ENCODE results near the gene ACOX3.

The ACOX3 gene

GRCh38 chr4:8392591-8393190 is 47.8 kb downstream of the ACOX3 start:
- CTCF ChIA-PET = no interaction called here
- peaks cover 0 to 45% of the 10 kb centered on the region in 2 experiments; a peak in 1 of 3 replicates for H3K36me3 ChIP-seq (ENCODE audit: control insufficient read depth in 2 of 2, insufficient read depth in 1 of 2, low read length in 2 of 2)
- TF ChIP-seq ZFP41 (tag by site-specific recombination; IDR thresholded peaks at IDR 0.05; ENCODE audit: borderline replicate concordance) = no peak
- POLR2A ChIA-PET = no interaction called here
- H3K9me3 ChIP-seq (ENCODE audit: control insufficient read depth, insufficient read depth, low read depth, low read length) = no peaks in the 10 kb centered on the region
- no peak overlapping the region for H3K27ac ChIP-seq (ENCODE audit: extremely low read depth, low read depth, low read length)
- no peak overlapping the region for H3K4me3 ChIP-seq (ENCODE audit: low read depth, low read length)
- H3K4me1 ChIP-seq (ENCODE audit: control insufficient read depth, insufficient read depth, low read length) = no peaks in the 10 kb centered on the region

- H3K36me3 ChIP-seq (ENCODE audit: control insufficient read depth in 2 of 2, insufficient read depth in 1 of 2, low read length in 2 of 2) = peaks cover 0 to 42% of the 10 kb centered on the region in 2 experiments; a peak in 1 of 3 replicates
- CTCF ChIA-PET = interaction anchor here (0.6 to 0.7 kb wide), 3 partner anchors 11 to 36 kb away, joined by 3 to 4 read pairs (median 3); no protein-coding TSS in a partner anchor
- H3K9me3 ChIP-seq (ENCODE audit: control insufficient read depth, insufficient read depth, low read depth, low read length) = no peaks in the 10 kb centered on the region
- no peak overlapping the region for H3K27ac ChIP-seq (ENCODE audit: extremely low read depth, low read depth, low read length)
- no peak overlapping the region for H3K4me3 ChIP-seq (ENCODE audit: low read depth, low read length)
- no peaks in the 10 kb centered on the region for H3K4me1 ChIP-seq (ENCODE audit: control insufficient read depth, insufficient read depth, low read length)
- TF ChIP-seq ZNF785 (tag by site-specific recombination; IDR thresholded peaks at IDR 0.05) (no peak), AEBP2 (tag by site-specific recombination; IDR thresholded peaks at IDR 0.05; ENCODE audit: borderline replicate concordance) (no peak), ZNF704 (tag by site-specific recombination; IDR thresholded peaks at IDR 0.05) (no peak), ZNF488 (tag by site-specific recombination; IDR thresholded peaks at IDR 0.05) (no peak), ZNF549 (tag by site-specific recombination; IDR thresholded peaks at IDR 0.05) (no peak), ZBTB17 (tag by site-specific recombination; IDR thresholded peaks at IDR 0.05) (no peak), GLIS1 (tag by site-specific recombination; IDR thresholded peaks at IDR 0.05) (no peak), TRIM28 (IDR thresholded peaks at IDR 0.05; ENCODE audit: borderline replicate concordance, low read length) (no peak), ZNF221 (tag by site-specific recombination; IDR thresholded peaks at IDR 0.05; ENCODE audit: borderline replicate concordance) (no peak), SP3 (tag by site-specific recombination; IDR thresholded peaks at IDR 0.05) (no peak), ZNF16 (tag by site-specific recombination; IDR thresholded peaks at IDR 0.05; ENCODE audit: low read depth) (no peak)
- POLR2A ChIA-PET = no interaction called here
Measured at GRCh38 chr4:8391972-8392371, 48.6 kb downstream of the ACOX3 start.

GRCh38 chr4:8391071-8391470 is 49.5 kb downstream of the ACOX3 start:
- Histone ChIP-seq H3K36me3 (ENCODE audit: control insufficient read depth in 2 of 2, insufficient read depth in 1 of 2, low read length in 2 of 2) (peaks cover 0 to 45% of the 10 kb centered on the region in 2 experiments; a peak in 1 of 3 replicates), H3K4me1 (ENCODE audit: control insufficient read depth, insufficient read depth, low read length) (no peaks in the 10 kb centered on the region), H3K27ac (ENCODE audit: extremely low read depth, low read depth, low read length) (no peak overlapping the region), H3K4me3 (ENCODE audit: low read depth, low read length) (no peak overlapping the region), H3K9me3 (ENCODE audit: control insufficient read depth, insufficient read depth, low read depth, low read length) (no peaks in the 10 kb centered on the region)
- POLR2A ChIA-PET = no interaction called here
- CTCF ChIA-PET = interaction anchor here (0.7 kb wide), 1 partner anchor 12 kb away, joined by 4 read pairs; no protein-coding TSS in a partner anchor
- no peak for TF ChIP-seq ZNF560 (tag by site-specific recombination; IDR thresholded peaks at IDR 0.05; ENCODE audit: borderline replicate concordance)
- no peak for TF ChIP-seq AEBP2 (tag by site-specific recombination; IDR thresholded peaks at IDR 0.05; ENCODE audit: borderline replicate concordance)
- no peak for TF ChIP-seq SP2 (tag by site-specific recombination; IDR thresholded peaks at IDR 0.05)
- TF ChIP-seq ZSCAN23 (tag by site-specific recombination; IDR thresholded peaks at IDR 0.05) = no peak
- TF ChIP-seq ZNF335 (tag by site-specific recombination; conservative IDR thresholded peaks at IDR 0.05) = no peak
- no peak for TF ChIP-seq ZNF645 (tag by site-specific recombination; IDR thresholded peaks at IDR 0.05)
- no peak for TF ChIP-seq FEZF1 (tag by site-specific recombination; IDR thresholded peaks at IDR 0.05)
- no peak for TF ChIP-seq MZF1 (tag by site-specific recombination; IDR thresholded peaks at IDR 0.05; ENCODE audit: borderline replicate concordance)
- TF ChIP-seq IKZF3 (tag by site-specific recombination; IDR thresholded peaks at IDR 0.05) = no peak
- no peak for TF ChIP-seq ZNF629 (tag by site-specific recombination; IDR thresholded peaks at IDR 0.05)
- TF ChIP-seq ZNF394 (tag by site-specific recombination; IDR thresholded peaks at IDR 0.05; ENCODE audit: borderline replicate concordance) = no peak
- no peak for TF ChIP-seq CTCF (tag by site-specific recombination; IDR thresholded peaks at IDR 0.05)
